GM18505 (cell line): ENCODE results near the gene BHLHE41.

Source experiments
- ATAC-seq: cut with Tn5 transposase; IDR thresholded peaks from one replicate; pipeline ENCODE4 v1.9.1; 2021; ENCODE audit not compliant: unreplicated experiment
- POLR2A ChIP-seq: IDR thresholded peaks from 4 replicates; pipeline ENCODE4 v1.6.1; 2011; ENCODE audit warnings: borderline replicate concordance; ENCODE audit not compliant: insufficient read depth, insufficient read length; ENCODE audit errors: extremely low read depth

The BHLHE41 gene

GRCh38 chr12:26116829-26117715 lies 7.8 kb downstream of the BHLHE41 start:
- ATAC-seq = no peak

GRCh38 chr12:26114720-26115401 lies 10.0 kb downstream of the BHLHE41 start:
- no peak for ATAC-seq
- TF ChIP-seq POLR2A = no peak

More at GRCh38 chr12:26116829-26117715, 7.8 kb downstream of the BHLHE41 start:
- no peak for TF ChIP-seq POLR2A

- peak; percentile 84 for ATAC-seq
Observed at GRCh38 chr12:26113853-26114719, 10.8 kb downstream of the BHLHE41 start.

GRCh38 chr12:26113181-26113654 lies 11.6 kb downstream of the BHLHE41 start:
- no peak for ATAC-seq
- TF ChIP-seq POLR2A = no peak

More at GRCh38 chr12:26113853-26114719, 10.8 kb downstream of the BHLHE41 start:
- TF ChIP-seq POLR2A = peak; percentile 66

GRCh38 chr12:26112703-26113147 lies 12.1 kb downstream of the BHLHE41 start:
- ATAC-seq = no peak
- TF ChIP-seq POLR2A = no peak

GRCh38 chr12:26112232-26112631 lies 12.6 kb downstream of the BHLHE41 start:
- TF ChIP-seq POLR2A = no peak
- ATAC-seq = no peak

GRCh38 chr12:26109343-26109881 lies 15.4 kb downstream of the BHLHE41 start:
- ATAC-seq = no peak
- no peak for TF ChIP-seq POLR2A

- no peak for TF ChIP-seq POLR2A
- no peak for ATAC-seq
Observed at GRCh38 chr12:26108915-26109314, 15.9 kb downstream of the BHLHE41 start.

GRCh38 chr12:26106347-26106746 lies 18.5 kb downstream of the BHLHE41 start:
- TF ChIP-seq POLR2A = no peak
- no peak for ATAC-seq

GRCh38 chr12:26102953-26103352 lies 21.9 kb downstream of the BHLHE41 start:
- ATAC-seq = no peak
- TF ChIP-seq POLR2A = no peak

- no peak for ATAC-seq
- no peak for TF ChIP-seq POLR2A
Observed at GRCh38 chr12:26101763-26102162, 23.1 kb downstream of the BHLHE41 start.

GRCh38 chr12:26101350-26101734 lies 23.5 kb downstream of the BHLHE41 start:
- no peak for TF ChIP-seq POLR2A
- no peak for ATAC-seq
